ENCODE data around the gene PGF. TPM values are rescaled to one million over a fixed set of nuclear protein-coding genes. Genes with fewer than 3 reads are reported as not detected.

The PGF gene
- total and polyA plus RNA-seq, 8 donors: 1.8 to 13.3 (median 6.4) TPM; not detected in 1

- WGBS, 5 donors: 81 to 88% (median 84%) methylated on average over 18 of the region's 18 CpGs
- no peaks in the 10 kb centered on the region for H3K27me3 ChIP-seq
- H3K4me1 ChIP-seq: peaks cover 27 to 46% (median 42%) of the 10 kb centered on the region in 4 donors
- no peaks in the 10 kb centered on the region for H3K36me3 ChIP-seq
- no peak for DNase-seq
- peak overlapping the region; percentile 55 to 86 (median 83) for H3K27ac ChIP-seq
- H3K4me3 ChIP-seq: peak overlapping the region in 1 of 4 donors; percentile 5
- no peak for TF ChIP-seq POLR2A (IDR thresholded peaks at IDR 0.05)
- no peak for TF ChIP-seq EP300 (IDR thresholded peaks at IDR 0.05)
- no peak for TF ChIP-seq CTCF (IDR thresholded peaks at IDR 0.05)
- TF ChIP-seq POLR2AphosphoS5 (IDR thresholded peaks at IDR 0.05): no peak
- intact Hi-C loops (cut with DNase I; ENCODE audit: low total_unique reads): no loop called here
- no peaks in the 10 kb centered on the region for H3K9me3 ChIP-seq
Measured at GRCh38 chr14:74940956-74941565, 14.3 kb downstream of the PGF start.

- Histone ChIP-seq H3K27me3 (peaks cover 0 to 17% (median 0%) of the 10 kb centered on the region in 3 donors), H3K27ac (peak overlapping the region in 4 of 5 donors; percentile 75 to 86 (median 84)), H3K4me3 (no peak overlapping the region), H3K4me1 (peaks cover 33 to 54% (median 41%) of the 10 kb centered on the region in 4 donors), H3K9me3 (no peaks in the 10 kb centered on the region), H3K36me3 (no peaks in the 10 kb centered on the region)
- TF ChIP-seq POLR2AphosphoS5 (IDR thresholded peaks at IDR 0.05) (no peak), EP300 (IDR thresholded peaks at IDR 0.05) (no peak), CTCF (IDR thresholded peaks at IDR 0.05) (no peak), POLR2A (IDR thresholded peaks at IDR 0.05) (no peak)
- no peak for DNase-seq
- intact Hi-C loops (cut with DNase I; ENCODE audit: low total_unique reads): no loop called here
- WGBS, 5 donors: 92 to 96% (median 93%) methylated on average over 10 of the region's 10 CpGs
Measured at GRCh38 chr14:74938531-74939495, 16.6 kb downstream of the PGF start.

DNA sequence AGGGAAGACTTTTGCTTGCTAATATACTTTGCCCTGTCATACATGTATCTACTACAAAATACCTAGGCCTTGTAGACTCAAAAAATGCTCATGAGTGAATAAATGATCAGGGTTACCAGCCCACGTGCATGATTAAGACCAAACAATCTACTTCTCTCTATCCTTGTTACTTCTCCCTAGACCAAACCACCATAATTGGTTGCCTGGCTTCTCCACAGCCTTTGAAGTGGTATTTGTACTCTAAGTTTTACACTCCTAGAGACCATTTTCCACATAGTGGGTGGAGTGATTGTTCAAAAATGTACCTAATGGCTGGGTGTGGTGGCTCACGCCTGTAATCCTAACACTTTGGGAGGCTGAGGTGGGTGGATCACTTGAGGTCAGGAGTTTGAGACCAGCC is 18.2 kb downstream of the PGF start:
- intact Hi-C loops (cut with DNase I; ENCODE audit: low total_unique reads): no loop called here
- no peaks in the 10 kb centered on the region for H3K9me3 ChIP-seq
- H3K27ac ChIP-seq: no peak overlapping the region
- H3K36me3 ChIP-seq: no peaks in the 10 kb centered on the region
- WGBS, 5 donors: 77 to 86% (median 81%) methylated on average over 2 of the region's 2 CpGs
- H3K27me3 ChIP-seq: peaks cover 0 to 28% (median 6%) of the 10 kb centered on the region in 3 donors
- H3K4me3 ChIP-seq: no peak overlapping the region
- no peak for TF ChIP-seq POLR2AphosphoS5 (IDR thresholded peaks at IDR 0.05)
- no peak for TF ChIP-seq EP300 (IDR thresholded peaks at IDR 0.05)
- TF ChIP-seq CTCF (IDR thresholded peaks at IDR 0.05): no peak
- TF ChIP-seq POLR2A (IDR thresholded peaks at IDR 0.05): no peak
- no peak for DNase-seq
- peaks cover 28 to 44% (median 38%) of the 10 kb centered on the region in 4 donors for H3K4me1 ChIP-seq

- DNase-seq: no peak
- no peak overlapping the region for H3K27ac ChIP-seq
- intact Hi-C loops (cut with DNase I; ENCODE audit: low total_unique reads): no loop called here
- H3K4me3 ChIP-seq: no peak overlapping the region
- peaks cover 24 to 40% (median 34%) of the 10 kb centered on the region in 4 donors for H3K4me1 ChIP-seq
- no peaks in the 10 kb centered on the region for H3K36me3 ChIP-seq
- peaks cover 0 to 32% (median 6%) of the 10 kb centered on the region in 3 donors for H3K27me3 ChIP-seq
- H3K9me3 ChIP-seq: no peaks in the 10 kb centered on the region
- 91 to 96% (median 94%) methylated on average over 8 of the region's 8 CpGs for WGBS, 5 donors
- TF ChIP-seq POLR2A (IDR thresholded peaks at IDR 0.05) (no peak), POLR2AphosphoS5 (IDR thresholded peaks at IDR 0.05) (no peak)
Measured at GRCh38 chr14:74936731-74937130, 18.7 kb downstream of the PGF start.
